NCI-H226 (cell line): ENCODE data around the gene LMBR1L.

Source experiments
- DNase-seq: peaks from one replicate; pipeline ENCODE4 v3.0.0-alpha.2; 2015

Gene LMBR1L

DNA sequence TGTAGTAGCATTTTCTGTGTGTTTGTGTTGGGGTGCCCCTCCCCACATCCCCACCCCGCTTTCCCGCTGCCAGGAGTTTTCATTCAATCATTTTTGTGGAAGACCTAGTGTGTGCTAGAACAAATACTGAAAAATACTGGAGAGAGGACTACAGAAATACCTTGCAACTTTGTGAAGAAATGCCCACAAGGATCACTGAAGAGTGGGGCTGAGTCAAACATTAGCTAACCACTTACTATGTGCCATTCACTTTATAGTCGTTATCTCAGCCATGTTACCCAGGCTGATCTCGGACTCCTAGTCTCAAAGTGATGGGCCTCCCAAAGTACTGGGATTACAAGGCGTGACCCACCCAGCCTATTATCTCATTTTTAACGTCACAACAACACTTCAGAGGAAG is 559 bp upstream of the LMBR1L start:
- no peak for DNase-seq

- no peak for DNase-seq
These were observed 795 bp downstream of the LMBR1L start for GRCh38 chr12:49109641-49110463.

GRCh38 chr12:49108958-49109404 is 1.7 kb downstream of the LMBR1L start:
- DNase-seq: peak; percentile 78

DNA sequence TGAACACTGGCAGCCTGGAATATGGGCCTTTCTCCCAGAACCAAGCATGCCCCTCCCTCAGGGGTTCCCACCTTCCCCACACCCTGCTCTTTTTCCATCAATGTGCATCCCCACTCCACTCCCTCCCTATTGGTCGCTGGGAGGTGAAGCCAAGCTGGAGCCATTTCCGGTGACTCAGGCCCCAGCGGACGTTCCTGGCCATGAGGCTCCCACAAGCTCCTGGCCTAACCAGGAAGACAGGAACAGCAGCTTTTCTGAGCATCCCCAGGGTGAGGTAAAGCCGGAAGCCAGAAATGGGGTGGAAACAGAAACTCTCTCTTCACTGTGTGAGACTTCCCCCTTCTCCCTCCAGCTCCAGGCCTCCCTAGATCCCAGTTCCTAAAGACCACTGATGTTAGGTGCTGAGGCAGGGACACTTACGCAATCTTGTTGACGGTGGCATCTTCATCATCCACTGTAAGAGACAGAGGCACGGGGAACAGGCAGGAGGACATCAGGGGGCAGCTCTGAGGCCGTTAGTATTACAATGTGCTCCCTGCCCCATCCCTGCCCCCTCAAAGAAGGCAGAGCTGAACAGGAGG is 5.1 kb downstream of the LMBR1L start:
- DNase-seq: no peak

- DNase-seq: no peak
These were observed 5.8 kb downstream of the LMBR1L start for GRCh38 chr12:49104822-49105221.

- no peak for DNase-seq
These were observed 10.3 kb downstream of the LMBR1L start for GRCh38 chr12:49100380-49100779.

DNA sequence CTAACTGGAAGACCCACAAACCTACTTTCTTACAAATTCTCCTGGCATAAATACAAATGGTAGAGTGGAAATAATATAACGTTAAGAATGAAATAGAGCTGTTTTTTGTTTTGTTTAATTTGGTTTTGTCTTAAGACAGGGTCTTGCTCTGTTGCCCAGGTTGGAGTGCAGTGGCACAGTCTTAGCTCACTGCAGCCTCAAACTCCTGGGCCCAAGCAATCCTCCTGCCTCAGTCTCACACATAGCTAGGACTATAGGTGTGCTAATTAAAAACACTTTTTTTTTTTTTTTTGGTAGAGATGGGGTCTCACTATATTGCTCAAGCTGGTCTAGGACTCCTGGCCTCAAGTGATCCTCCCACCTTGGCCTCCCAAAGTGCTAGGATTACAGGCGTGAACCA is 11.9 kb downstream of the LMBR1L start:
- no peak for DNase-seq

GRCh38 chr12:49098035-49098451 is 12.6 kb downstream of the LMBR1L start:
- DNase-seq: no peak

DNA sequence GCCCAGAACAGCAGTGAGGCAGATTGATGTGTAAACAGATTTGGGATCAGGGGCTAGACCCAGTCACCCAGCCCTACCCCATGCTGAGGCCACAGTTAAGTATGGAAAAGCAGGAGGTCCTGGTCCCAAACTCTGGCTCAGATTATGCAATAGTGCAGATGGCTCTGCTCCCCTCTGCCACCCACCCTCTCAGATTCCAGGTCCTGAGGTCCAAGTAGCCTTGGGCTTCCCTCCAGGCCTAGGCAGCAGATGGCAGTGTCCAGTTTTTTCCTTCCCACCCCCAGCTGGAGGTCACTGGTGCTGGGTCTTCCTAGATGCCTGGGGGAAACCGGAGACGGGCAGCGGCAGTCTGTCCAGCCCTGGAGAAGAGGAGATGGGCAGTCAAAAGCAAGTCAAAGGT is 13.3 kb downstream of the LMBR1L start:
- DNase-seq: no peak

- no peak for DNase-seq
These were observed 15.7 kb downstream of the LMBR1L start for GRCh38 chr12:49094975-49095365.

DNA sequence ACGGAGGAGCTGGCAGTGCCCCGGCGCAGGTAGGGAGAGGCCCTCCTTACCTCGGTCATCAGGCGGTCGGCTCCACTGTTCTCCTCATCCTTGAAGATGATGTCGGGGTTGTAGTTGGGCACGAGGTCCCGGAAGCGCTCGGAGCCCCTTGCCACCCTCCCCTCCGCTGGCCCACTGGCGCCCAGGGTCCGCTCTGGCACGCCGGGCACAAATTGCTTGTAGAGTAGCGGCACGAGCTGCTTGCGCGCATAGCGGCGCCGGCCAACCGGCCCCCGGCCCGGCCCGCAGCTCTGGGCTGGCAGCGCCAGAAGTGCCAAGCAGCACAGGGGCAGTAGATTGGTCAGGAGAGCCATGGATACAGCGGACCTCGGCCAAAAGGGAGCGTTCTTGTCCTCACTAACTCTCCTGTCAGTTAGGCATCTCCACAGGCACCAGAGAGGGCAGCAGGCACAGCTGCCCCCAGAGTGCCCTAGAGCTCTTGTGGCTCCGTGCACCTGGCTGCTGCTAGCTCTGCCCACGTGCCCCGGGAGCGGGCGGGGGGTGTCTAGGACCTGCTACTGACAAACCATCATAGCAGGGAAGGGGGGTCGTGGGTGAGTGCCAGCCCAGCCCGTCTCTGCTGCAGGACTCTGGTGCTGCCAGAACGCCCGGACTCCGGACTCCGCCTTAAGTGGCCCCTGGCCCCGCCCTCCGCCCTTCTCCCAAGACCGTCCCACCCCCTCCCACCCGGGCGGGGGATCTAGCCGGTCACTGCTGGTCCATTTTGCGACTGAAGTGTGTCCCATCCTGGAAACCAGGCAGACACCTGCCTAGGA is 16.3 kb downstream of the LMBR1L start, which contains the start of gene DHH:
TSS of gene DHH (minus strand) at position 642 of the 815 bp plus-strand sequence. CDS start at position 353, 289 bp downstream.
- DNase-seq: no peak

- DNase-seq: no peak
These were observed 16.9 kb downstream of the LMBR1L start for GRCh38 chr12:49093792-49094159.

- DNase-seq: no peak
These were observed 17.7 kb downstream of the LMBR1L start for GRCh38 chr12:49092816-49093406.

DNA sequence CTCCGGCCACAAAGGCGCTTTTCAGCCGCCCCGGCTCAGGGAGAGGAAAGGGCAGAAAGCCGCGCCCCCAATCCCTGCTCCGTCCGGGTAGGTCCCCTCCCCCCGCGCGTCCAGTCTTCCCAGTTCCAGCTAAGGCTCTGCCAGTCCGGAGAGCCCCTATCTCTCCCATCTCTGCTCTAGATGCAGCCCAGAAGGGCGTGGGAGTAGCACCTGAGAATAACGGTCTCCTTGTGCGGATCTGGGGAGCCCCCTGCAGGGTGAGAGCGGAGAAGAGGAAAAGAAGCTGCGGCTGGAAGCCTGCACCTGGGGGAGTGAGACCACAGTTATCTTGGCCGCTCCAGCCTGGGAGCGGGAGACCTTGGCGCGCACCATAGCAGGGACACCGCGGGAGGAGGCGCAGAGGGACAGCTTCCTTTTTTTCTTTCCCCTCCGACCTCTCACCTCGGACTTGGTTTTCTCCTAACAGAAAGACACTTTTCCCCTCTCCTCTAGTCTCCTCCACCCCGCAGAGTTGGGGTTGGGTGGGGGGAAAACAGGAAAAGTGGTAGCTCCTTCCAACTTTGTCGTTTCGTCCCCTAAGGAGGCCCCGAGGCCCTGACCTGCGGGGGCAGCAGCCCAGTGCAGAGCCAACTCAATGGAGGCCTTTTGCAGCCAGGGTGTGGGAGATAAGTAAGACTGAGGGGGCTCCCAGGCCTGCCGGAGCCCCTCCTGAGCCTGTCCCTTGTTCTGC is 18.4 kb downstream of the LMBR1L start:
- DNase-seq: peak; percentile 90

- DNase-seq: no peak
These were observed 18.9 kb downstream of the LMBR1L start for GRCh38 chr12:49091836-49092085.

GRCh38 chr12:49091056-49091835 is 19.4 kb downstream of the LMBR1L start:
- no peak for DNase-seq

GRCh38 chr12:49089821-49090773 is 20.6 kb downstream of the LMBR1L start:
- DNase-seq: no peak

DNA sequence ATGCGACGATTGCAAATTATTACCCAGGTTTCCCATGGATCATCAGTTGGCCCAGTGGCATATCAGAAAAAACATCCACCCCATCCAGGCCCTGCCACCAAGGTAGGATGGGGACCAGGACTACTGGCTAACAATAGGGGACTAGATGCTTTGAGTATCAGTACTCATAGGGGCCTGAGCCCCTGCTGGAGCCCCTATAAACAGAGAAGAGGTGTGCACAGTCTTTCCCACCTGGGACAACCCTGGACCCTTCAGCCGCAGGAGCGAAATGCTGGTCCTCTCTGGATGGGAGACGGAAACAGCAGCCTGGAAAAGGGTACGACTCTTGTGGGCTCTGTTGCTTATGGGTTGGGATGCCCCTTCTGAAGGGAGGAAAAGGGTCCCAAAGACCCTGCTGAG is 21.7 kb downstream of the LMBR1L start:
- no peak for DNase-seq

GRCh38 chr12:49088150-49088931 is 22.3 kb downstream of the LMBR1L start:
- peak; percentile 98 for DNase-seq

GRCh38 chr12:49086116-49086515 is 24.5 kb downstream of the LMBR1L start:
- no peak for DNase-seq
